HG03565 (cell line): ENCODE results near the gene SCN3B.

Source experiments
- ATAC-seq: cut with Tn5 transposase; IDR thresholded peaks from one replicate; pipeline ENCODE4 v1.9.1; 2021; ENCODE audit warnings: mild to moderate bottlenecking, moderate library complexity; ENCODE audit not compliant: unreplicated experiment

Gene SCN3B

GRCh38 chr11:123601136-123601535 is 53.3 kb downstream of the SCN3B start:
- no peak for ATAC-seq

GRCh38 chr11:123597859-123598258 is 56.6 kb downstream of the SCN3B start:
- no peak for ATAC-seq

DNA sequence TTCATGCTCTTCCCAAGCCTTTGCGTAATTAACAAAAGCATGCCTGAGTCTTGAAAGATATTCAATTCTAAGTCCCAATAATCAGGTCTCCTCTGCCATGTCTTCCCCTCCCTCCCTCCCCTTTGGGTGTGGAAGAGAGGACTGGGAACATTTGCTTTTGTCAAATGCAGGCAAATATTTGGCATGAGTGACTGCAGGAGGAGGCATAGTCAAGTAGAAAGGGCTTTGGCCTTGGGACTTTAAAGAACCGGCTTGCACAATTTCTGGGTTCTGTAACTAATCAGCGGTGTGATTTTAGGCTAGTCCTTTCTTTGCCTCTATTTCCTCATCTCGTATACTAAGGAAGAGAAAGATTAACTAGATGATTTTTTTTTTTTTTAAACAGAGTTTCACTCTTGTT is 59.5 kb downstream of the SCN3B start:
- ATAC-seq, result no peak

DNA sequence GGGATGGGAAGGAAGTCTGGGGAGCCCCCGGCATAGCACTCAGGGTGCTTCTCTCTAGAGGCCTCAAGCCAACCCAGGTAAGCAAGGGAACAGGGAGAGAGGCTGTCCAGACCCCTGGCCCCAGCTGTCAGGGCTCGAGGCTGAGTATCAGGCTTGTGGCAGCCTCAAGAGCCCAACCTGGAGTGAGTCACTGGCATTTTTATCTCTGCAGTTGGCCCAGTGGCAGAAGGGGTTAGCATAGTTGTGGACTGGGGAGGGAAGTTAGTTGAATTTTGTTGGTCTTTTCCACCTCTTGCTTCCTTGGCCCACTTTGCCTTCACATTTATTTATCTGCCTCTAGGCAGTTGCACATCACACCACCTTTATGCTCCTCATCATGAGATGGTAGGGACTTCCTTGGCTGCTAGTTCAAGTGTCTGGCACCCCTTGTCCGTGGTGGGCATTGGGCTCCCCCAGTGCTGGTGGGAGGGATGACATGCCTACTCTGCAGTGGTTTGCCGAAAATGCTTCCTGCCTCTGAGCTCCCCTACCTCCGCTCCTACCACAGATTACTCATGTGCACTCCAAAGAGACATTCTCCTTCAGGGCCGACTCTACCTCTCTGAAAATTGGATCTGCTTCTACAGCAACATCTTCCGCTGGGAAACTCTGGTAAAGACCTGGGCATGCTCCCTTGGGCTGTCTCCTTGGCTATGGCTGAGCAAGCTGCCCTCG is 60.1 kb downstream of the SCN3B start:
- ATAC-seq, result no peak

- ATAC-seq, result no peak
These were observed 60.9 kb downstream of the SCN3B start for GRCh38 chr11:123593570-123593969.

GRCh38 chr11:123590296-123590912 is 64.0 kb downstream of the SCN3B start:
- no peak for ATAC-seq

- no peak for ATAC-seq
These were observed 65.6 kb downstream of the SCN3B start for GRCh38 chr11:123588864-123589262.

- ATAC-seq, result no peak
These were observed 66.1 kb downstream of the SCN3B start for GRCh38 chr11:123588117-123588863.

DNA sequence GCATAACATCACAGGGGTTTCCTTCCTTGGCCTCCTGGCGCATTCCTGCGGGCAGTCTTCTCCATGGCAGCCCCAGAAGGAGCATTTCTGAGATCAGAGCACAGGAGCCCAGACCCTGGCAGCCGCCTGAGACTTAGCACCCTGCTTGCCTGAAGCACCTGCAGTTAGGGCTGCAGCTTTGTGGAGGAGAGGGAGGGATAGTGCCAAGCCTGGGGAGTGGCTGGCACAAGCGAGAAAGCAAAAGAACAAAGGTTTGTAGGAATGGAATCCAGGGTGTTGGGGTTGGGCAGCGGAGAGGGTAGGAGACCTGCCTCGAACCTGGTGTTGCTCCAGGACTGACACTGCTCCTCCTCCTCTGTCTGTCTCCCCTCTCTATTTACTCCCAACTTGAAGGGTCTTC is 66.9 kb downstream of the SCN3B start:
- ATAC-seq, result no peak

- no peak for ATAC-seq
These were observed 67.4 kb downstream of the SCN3B start for GRCh38 chr11:123587044-123587443.

DNA sequence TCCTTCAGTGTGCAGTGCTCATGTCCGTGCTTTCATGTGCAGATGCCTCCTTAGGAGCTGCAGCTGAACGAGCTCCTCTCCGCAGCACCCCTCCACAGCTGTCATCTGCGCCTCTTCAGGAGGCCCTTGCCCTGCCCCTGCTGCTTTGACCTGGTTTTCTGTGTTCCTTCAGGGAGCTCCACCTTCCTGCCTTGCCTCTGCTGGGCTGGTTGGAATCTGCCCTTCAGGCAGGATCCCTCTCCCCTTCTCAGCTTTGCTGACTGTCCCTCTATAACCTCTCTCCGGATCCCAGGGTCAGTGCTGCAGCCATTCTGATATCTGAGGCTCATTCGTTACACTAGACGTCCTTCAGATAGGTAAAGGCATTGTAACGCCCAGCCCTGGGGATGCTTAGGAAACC is 67.9 kb downstream of the SCN3B start:
- no peak for ATAC-seq

- no peak for ATAC-seq
These were observed 68.7 kb downstream of the SCN3B start for GRCh38 chr11:123585706-123586105.

- ATAC-seq, result no peak
These were observed 69.2 kb downstream of the SCN3B start for GRCh38 chr11:123585206-123585605.

DNA sequence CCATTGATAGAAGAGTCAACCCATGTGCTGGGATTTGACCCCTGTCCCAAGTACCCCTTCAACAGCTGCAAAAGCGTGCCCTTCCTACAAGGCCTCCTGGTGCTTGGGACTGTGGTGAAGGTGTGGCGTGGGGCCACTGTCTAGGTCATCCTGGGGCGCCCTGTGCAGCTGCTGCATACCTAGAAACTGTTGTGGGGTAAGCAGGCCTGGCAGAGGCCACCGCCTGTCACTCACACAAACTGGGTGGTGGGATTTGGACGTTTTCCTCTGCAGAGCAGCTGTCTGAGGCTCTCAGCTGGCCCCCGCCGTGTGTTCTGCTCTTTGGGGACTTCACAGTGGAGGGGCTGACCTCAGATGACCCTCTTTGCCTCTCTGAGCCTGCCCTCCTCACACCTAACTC is 69.7 kb downstream of the SCN3B start:
- no peak for ATAC-seq

DNA sequence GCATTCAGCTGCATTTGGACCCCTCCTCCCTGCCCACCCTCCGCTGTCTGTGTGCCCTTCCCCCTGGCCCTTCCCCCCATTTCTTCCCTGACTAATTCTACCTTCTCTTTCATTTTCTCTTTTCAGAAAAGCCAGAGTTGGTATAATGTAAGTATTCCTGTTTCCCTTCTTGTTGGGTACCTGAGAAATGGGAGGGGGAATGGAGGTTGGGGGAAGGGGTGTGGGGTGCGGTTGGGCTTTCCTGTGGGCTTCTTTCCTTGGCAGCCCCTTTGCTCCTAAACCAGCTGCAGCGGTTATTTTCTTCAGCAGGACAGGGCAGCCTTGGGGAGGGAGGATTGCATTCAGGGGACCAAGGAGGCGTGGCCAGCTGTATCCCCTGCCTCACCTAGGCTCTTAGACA is 70.2 kb downstream of the SCN3B start:
- no peak for ATAC-seq

- no peak for ATAC-seq
These were observed 71.4 kb downstream of the SCN3B start for GRCh38 chr11:123582992-123583504.

DNA sequence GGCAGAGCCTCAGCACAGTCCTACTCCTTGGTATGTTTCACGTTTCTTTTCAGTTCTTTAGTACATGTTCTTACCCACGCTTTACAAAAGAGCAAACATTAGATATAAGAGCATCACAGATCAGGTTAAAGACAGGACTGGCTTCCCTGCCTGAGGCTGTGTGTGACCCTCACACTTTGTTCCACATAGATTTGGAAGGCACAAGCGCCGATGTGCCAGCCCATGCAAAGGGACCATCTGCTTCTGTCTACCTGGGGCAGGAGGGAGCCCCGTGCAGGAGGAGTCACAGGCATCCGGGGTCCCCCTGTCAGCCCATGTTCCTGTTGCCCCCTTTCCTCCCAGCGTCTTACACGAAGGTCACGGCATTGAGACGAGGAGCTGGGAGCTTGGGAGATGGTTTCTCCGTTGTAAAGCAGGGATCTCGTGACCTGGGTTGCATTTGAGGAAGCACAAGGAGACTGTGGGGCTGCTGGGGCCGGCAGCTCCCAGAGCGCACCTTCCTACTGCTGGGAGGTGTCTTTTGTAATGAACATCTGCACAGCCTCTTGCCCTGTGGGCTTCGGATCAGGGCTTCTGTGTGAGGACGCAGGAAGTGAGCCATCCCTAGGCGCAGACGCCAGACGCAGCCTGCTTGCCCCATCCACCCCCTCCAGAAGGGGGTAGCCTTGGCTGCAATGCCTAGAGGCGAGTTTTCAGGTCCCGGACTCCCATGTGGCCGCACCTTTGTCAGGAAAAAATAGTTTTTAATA is 72.6 kb downstream of the SCN3B start:
- ATAC-seq, result no peak

- ATAC-seq, result peak; percentile 80
These were observed 73.7 kb downstream of the SCN3B start for GRCh38 chr11:123580557-123581275.

GRCh38 chr11:123580137-123580536 is 74.3 kb downstream of the SCN3B start:
- ATAC-seq, result no peak

- ATAC-seq, result no peak
These were observed 75.0 kb downstream of the SCN3B start for GRCh38 chr11:123579482-123579812.
